GM23248 (cell line): ENCODE results near the gene ARF1. TPM values are rescaled to one million over a fixed set of nuclear protein-coding genes. Genes with fewer than 3 reads are reported as not detected.

Experiments
- DNase-seq: peaks from one replicate; pipeline ENCODE4 v3.0.0-alpha.2; 2015
- H2AFZ ChIP-seq: fragments of 200-600 bp; sonication (generic); 2 replicates; pipeline ENCODE4 v1.6.1; 2016; ENCODE audit warnings: antibody characterized with exemption
- H3F3A ChIP-seq: fragments of 200-600 bp; sonication (generic); 2 replicates; pipeline ENCODE4 v1.6.1; 2016; ENCODE audit warnings: mild to moderate bottlenecking, antibody characterized with exemption, mixed run types; ENCODE audit not compliant: insufficient read depth
- H3K27ac ChIP-seq: fragments of 200-600 bp; sonication (generic); 2 replicates; pipeline ENCODE4 v1.5.1; 2016; ENCODE audit warnings: mild to moderate bottlenecking
- H3K27me3 ChIP-seq: fragments of 200-600 bp; sonication (generic); replicated peaks from 2 replicates; pipeline ENCODE4 v1.6.1; 2016; ENCODE audit warnings: mild to moderate bottlenecking; ENCODE audit not compliant: insufficient read depth
- H3K36me3 ChIP-seq: fragments of 200-600 bp; sonication (generic); 2 replicates; pipeline ENCODE4 v1.6.1; 2016; ENCODE audit warnings: low read depth, mild to moderate bottlenecking
- H3K4me1 ChIP-seq: fragments of 200-600 bp; sonication (generic); 2 replicates; pipeline ENCODE4 v1.6.1; 2016; ENCODE audit warnings: mild to moderate bottlenecking; ENCODE audit not compliant: insufficient read depth
- H3K4me2 ChIP-seq: fragments of 200-600 bp; sonication (generic); one replicate; pipeline ENCODE4 v1.6.1; 2016; ENCODE audit warnings: mild to moderate bottlenecking; ENCODE audit not compliant: unreplicated experiment
- H3K4me3 ChIP-seq: fragments of 200-600 bp; sonication (generic); 2 replicates; pipeline ENCODE4 v1.5.1; 2016; ENCODE audit warnings: mild to moderate bottlenecking
- H3K79me2 ChIP-seq: fragments of 200-600 bp; sonication (generic); 2 replicates; pipeline ENCODE4 v1.6.1; 2016; ENCODE audit warnings: mild to moderate bottlenecking; ENCODE audit not compliant: insufficient read depth
- H3K9ac ChIP-seq: fragments of 200-600 bp; sonication (generic); 2 replicates; pipeline ENCODE4 v1.6.1; 2016; ENCODE audit warnings: mild to moderate bottlenecking
- H3K9me2 ChIP-seq: fragments of 200-600 bp; sonication (generic); 2 replicates; pipeline ENCODE4 v1.6.1; 2016; ENCODE audit warnings: mixed run types, mild to moderate bottlenecking, moderate library complexity; ENCODE audit not compliant: insufficient read depth
- H3K9me3 ChIP-seq: fragments of 200-600 bp; sonication (generic); one replicate; pipeline ENCODE4 v1.6.1; 2017; ENCODE audit warnings: low read depth
- H4K20me1 ChIP-seq: fragments of 200-600 bp; sonication (generic); 2 replicates; pipeline ENCODE4 v1.6.0; 2016; ENCODE audit not compliant: insufficient read depth
- EZH2 ChIP-seq: fragments of 200-600 bp; sonication (generic); IDR thresholded peaks from 2 replicates; pipeline ENCODE4 v1.6.1; 2018; ENCODE audit warnings: antibody characterized with exemption, mild to moderate bottlenecking; ENCODE audit not compliant: insufficient read depth, poor library complexity, severe bottlenecking
- EZH2phosphoT487 ChIP-seq: fragments of 200-600 bp; sonication (generic); IDR thresholded peaks from 2 replicates; pipeline ENCODE4 v1.6.1; 2018; ENCODE audit warnings: antibody characterized with exemption, moderate library complexity, mild to moderate bottlenecking, low read depth; ENCODE audit not compliant: insufficient read depth
- WGBS, 2 experiments: methylation state at CpG; one replicate each; pipeline ENCODE4 v1.1.6; 2015 to 2017; ENCODE audit warnings: low lambda C conversion rate in 2 of 2, low coverage in 1 of 2; ENCODE audit errors: missing lambda C conversion rate in 2 of 2; 5-methylcytosine and 5-hydroxymethylcytosine counted together
- in situ Hi-C: fragments of 300-500 bp; cut with MboI; formaldehyde crosslinking; loops from 2 replicates; pipeline ENCODE4 v1.15.0; 2020
- polyA plus RNA-seq: library from polyadenylated mRNA; unstranded; fragments of >200 nt; fragmentation: Nextera tagmentation; extraction: Ambion mirVana; gene quantifications from 2 replicates; pipeline ENCODE4 v1.2.1, GENCODE V29; 2016
- total RNA-seq: library from RNA; depleted of rRNA; stranded (reverse); fragments of >200 nt; shearing (Covaris generic); gene quantifications from 2 replicates; pipeline ENCODE4 v1.2.3, GENCODE V29; 2014

Gene ARF1
- total and polyA plus RNA-seq, 2 experiments from 2014 or later: 292 to 656 TPM

DNA sequence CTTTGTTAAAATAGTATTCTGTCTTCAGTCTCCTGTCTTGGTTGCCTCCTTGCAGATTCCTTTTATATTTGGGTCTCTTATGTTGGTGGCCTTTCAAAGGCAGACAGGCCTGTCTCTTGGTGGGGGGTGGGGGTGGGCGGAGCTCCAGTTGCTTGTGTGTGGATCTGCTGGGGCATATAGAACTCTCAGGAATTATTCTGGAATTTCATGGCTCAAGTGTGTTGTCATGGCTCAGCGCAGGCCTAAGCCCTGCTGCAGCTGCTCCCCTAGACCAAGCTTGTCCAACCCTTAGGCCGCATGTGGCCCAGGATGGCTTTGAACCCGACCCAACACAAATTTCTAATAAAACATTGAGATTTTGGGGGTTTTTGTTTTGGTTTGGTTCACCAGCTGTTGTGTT is 12.7 kb downstream of the ARF1 start:
- peaks cover 100% of the 10 kb centered on the region for H3K79me2 ChIP-seq
- H3K36me3 ChIP-seq: peaks cover 20% of the 10 kb centered on the region; the same call in 1 of the 2 replicates
- H3K9me3 ChIP-seq: no peaks in the 10 kb centered on the region
- no peak overlapping the region for H3K9ac ChIP-seq
- in situ Hi-C loops: no loop called here
- peak overlapping the region; percentile 36; the same call in 1 of the 2 replicates for H3K27ac ChIP-seq
- no peak for DNase-seq
- TF ChIP-seq EZH2phosphoT487 (no peak), EZH2 (no peak)
- no peaks in the 10 kb centered on the region for H3K27me3 ChIP-seq
- WGBS, 2 experiments: 100% methylated on average over 4 of the region's 4 CpGs
- no peak overlapping the region for H3K4me2 ChIP-seq
- peaks cover 40% of the 10 kb centered on the region for H3F3A ChIP-seq
- no peaks in the 10 kb centered on the region for H3K9me2 ChIP-seq
- H3K4me3 ChIP-seq: no peak overlapping the region
- peaks cover 31% of the 10 kb centered on the region for H3K4me1 ChIP-seq
- H4K20me1 ChIP-seq: peaks cover 64% of the 10 kb centered on the region
- no peak overlapping the region for H2AFZ ChIP-seq

DNA sequence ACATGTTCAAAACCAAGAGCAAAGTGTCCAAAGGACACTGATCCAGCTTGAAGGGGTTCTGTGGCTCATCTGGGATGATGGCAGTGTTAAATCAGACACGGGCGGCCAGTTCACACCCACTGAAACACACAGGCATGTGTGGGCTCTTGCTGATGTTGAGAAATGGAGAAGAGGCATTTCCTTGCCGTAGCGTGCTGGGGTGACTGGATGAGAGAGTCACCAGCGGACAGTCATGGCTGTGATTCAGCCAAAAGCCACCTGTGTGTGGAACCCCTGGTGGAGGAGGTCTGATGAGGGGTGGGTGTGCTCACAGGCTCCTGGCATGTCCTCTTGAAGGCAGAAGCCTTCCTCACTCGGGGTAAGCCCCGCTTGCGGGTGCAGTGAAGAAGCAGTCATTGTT is 13.4 kb downstream of the ARF1 start:
- Histone ChIP-seq H3F3A (peaks cover 42% of the 10 kb centered on the region), H4K20me1 (peaks cover 56% of the 10 kb centered on the region)
- peak; percentile 60 for DNase-seq

DNA sequence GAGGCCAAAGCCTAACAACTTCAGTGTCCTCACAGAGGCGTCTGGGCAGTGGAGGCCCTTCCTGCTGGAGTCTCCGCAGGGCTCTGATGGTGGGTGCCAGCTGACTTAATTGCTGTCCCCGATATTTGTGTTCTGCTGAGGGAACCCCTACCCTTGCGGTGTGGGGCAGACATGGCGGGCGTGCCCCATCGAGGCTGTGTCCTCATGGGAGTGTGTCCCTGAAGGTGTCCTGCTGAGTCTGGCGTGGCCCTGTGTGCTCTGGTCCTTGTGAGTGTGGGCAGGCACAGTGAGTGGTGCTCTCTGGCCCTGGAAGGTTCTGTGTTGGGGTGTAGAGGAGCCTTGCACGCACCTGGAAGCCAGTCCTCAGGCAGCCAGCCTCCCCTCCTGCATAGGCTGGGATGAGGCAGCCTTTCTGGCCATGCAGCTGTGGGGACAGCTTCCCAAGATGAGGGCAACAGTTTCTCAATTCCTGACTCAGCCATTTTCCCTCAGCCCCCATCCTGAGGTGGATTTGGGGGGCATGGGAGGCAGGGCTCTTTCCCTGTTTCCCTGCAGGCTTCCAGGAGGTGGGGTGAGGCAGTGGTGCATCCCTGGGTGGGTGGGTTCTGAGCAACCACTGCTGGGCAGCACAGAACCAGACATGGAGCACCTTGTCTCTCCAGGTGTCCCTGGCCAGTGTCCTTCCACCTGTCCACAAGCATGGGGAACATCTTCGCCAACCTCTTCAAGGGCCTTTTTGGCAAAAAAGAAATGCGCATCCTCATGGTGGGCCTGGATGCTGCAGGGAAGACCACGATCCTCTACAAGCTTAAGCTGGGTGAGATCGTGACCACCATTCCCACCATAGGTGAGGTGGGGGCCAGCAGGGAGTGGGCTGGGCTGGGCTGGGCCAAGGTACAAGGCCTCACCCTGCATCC is 14.2 kb downstream of the ARF1 start:
- H3K9me2 ChIP-seq: no peaks in the 10 kb centered on the region
- peaks cover 16% of the 10 kb centered on the region for H3K4me1 ChIP-seq
- no peaks in the 10 kb centered on the region for H3K27me3 ChIP-seq
- no peak overlapping the region; the same call in 1 of the 2 replicates for H3K27ac ChIP-seq
- no peak for TF ChIP-seq EZH2phosphoT487
- TF ChIP-seq EZH2: no peak
- no peak overlapping the region for H3K4me2 ChIP-seq
- H3K79me2 ChIP-seq: peaks cover 100% of the 10 kb centered on the region
- no peak overlapping the region for H3K4me3 ChIP-seq
- no peak for DNase-seq
- no peak overlapping the region for H3K9ac ChIP-seq
- in situ Hi-C loops: no loop called here
- peaks cover 20% of the 10 kb centered on the region; the same call in 1 of the 2 replicates for H3K36me3 ChIP-seq
- H4K20me1 ChIP-seq: peaks cover 49% of the 10 kb centered on the region
- 95 to 96% methylated on average over 13 of the region's 13 CpGs for WGBS, 2 experiments
- H2AFZ ChIP-seq: no peak overlapping the region
- no peaks in the 10 kb centered on the region for H3K9me3 ChIP-seq
- peaks cover 39% of the 10 kb centered on the region for H3F3A ChIP-seq

More for the DNA sequence above, 13.4 kb downstream of the ARF1 start:
- Histone ChIP-seq H3K4me3 (no peak overlapping the region), H3K4me1 (peaks cover 24% of the 10 kb centered on the region), H2AFZ (no peak overlapping the region), H3K79me2 (peaks cover 100% of the 10 kb centered on the region), H3K9me3 (no peaks in the 10 kb centered on the region), H3K9me2 (no peaks in the 10 kb centered on the region), H3K36me3 (peaks cover 20% of the 10 kb centered on the region; the same call in 1 of the 2 replicates), H3K4me2 (no peak overlapping the region), H3K27ac (peak overlapping the region; percentile 36), H3K27me3 (no peaks in the 10 kb centered on the region), H3K9ac (no peak overlapping the region)
- no peak for TF ChIP-seq EZH2phosphoT487
- in situ Hi-C loops: no loop called here
- 73 to 75% methylated on average over 8 of the region's 8 CpGs for WGBS, 2 experiments

DNA sequence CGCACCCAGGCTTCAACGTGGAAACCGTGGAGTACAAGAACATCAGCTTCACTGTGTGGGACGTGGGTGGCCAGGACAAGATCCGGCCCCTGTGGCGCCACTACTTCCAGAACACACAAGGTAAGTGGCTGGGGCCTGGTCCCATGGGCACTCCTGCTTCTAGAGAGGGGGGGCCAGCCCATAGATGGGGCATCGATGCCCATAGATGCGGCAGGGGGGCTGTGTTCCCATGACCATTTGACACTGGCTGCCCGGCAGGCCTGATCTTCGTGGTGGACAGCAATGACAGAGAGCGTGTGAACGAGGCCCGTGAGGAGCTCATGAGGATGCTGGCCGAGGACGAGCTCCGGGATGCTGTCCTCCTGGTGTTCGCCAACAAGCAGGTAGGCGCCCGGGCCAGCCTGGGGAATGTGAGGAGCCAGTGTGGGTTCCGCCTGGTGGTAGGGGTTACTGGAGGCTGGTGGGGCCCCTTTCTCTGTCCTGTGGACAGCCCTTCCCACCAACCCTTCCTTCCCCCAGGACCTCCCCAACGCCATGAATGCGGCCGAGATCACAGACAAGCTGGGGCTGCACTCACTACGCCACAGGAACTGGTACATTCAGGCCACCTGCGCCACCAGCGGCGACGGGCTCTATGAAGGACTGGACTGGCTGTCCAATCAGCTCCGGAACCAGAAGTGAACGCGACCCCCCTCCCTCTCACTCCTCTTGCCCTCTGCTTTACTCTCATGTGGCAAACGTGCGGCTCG is 15.0 kb downstream of the ARF1 start:
- in situ Hi-C loops: no loop called here
- Histone ChIP-seq H3K9ac (no peak overlapping the region), H3K27me3 (no peaks in the 10 kb centered on the region), H4K20me1 (peaks cover 40% of the 10 kb centered on the region), H3K79me2 (peaks cover 99% of the 10 kb centered on the region), H3K9me3 (no peaks in the 10 kb centered on the region), H3F3A (peaks cover 33% of the 10 kb centered on the region), H2AFZ (no peak overlapping the region), H3K4me1 (peaks cover 8% of the 10 kb centered on the region; the same call in 1 of the 2 replicates), H3K36me3 (peaks cover 20% of the 10 kb centered on the region; the same call in 1 of the 2 replicates), H3K9me2 (no peaks in the 10 kb centered on the region), H3K27ac (no peak overlapping the region), H3K4me2 (no peak overlapping the region), H3K4me3 (no peak overlapping the region)
- TF ChIP-seq EZH2phosphoT487 (no peak), EZH2 (no peak)
- no peak for DNase-seq
- WGBS, 2 experiments: 84 to 87% methylated on average over 32 to 34 of the region's 34 CpGs
